GM18861 (cell line): Measurements from ENCODE around the gene BCL2.

Experiments used
- ATAC-seq: cut with Tn5 transposase; IDR thresholded peaks from one replicate; pipeline ENCODE4 v1.9.1; 2021; ENCODE audit not compliant: unreplicated experiment

The BCL2 gene

GRCh38 chr18:63260380-63260754, 59.2 kb downstream of the BCL2 start:
- ATAC-seq: no peak

GRCh38 chr18:63259567-63260379, 59.8 kb downstream of the BCL2 start:
- ATAC-seq: no peak

- ATAC-seq: no peak
Observed at GRCh38 chr18:63258749-63259566, 60.6 kb downstream of the BCL2 start.

- no peak for ATAC-seq
Observed at GRCh38 chr18:63257453-63257852, 62.1 kb downstream of the BCL2 start.

- no peak for ATAC-seq
Observed at GRCh38 chr18:63255435-63255834, 64.1 kb downstream of the BCL2 start.

GRCh38 chr18:63254716-63255399, 64.7 kb downstream of the BCL2 start:
- ATAC-seq: no peak

GRCh38 chr18:63253428-63254372, 65.9 kb downstream of the BCL2 start:
- ATAC-seq: no peak

GRCh38 chr18:63253014-63253413, 66.6 kb downstream of the BCL2 start:
- ATAC-seq: no peak

- no peak for ATAC-seq
Observed at GRCh38 chr18:63249771-63250170, 69.8 kb downstream of the BCL2 start.

- ATAC-seq: no peak
Observed at GRCh38 chr18:63247926-63248325, 71.6 kb downstream of the BCL2 start.

- no peak for ATAC-seq
Observed at GRCh38 chr18:63247506-63247905, 72.1 kb downstream of the BCL2 start.

GRCh38 chr18:63245600-63245999, 74.0 kb downstream of the BCL2 start:
- no peak for ATAC-seq

- ATAC-seq: no peak
Observed at GRCh38 chr18:63244607-63245006, 75.0 kb downstream of the BCL2 start.

- no peak for ATAC-seq
Observed at GRCh38 chr18:63241760-63242159, 77.8 kb downstream of the BCL2 start.

GRCh38 chr18:63241317-63241712, 78.3 kb downstream of the BCL2 start:
- ATAC-seq: no peak

- no peak for ATAC-seq
Observed at GRCh38 chr18:63240531-63241316, 78.8 kb downstream of the BCL2 start.

GRCh38 chr18:63238693-63239075, 80.9 kb downstream of the BCL2 start:
- ATAC-seq: no peak

- no peak for ATAC-seq
Observed at GRCh38 chr18:63237881-63238692, 81.5 kb downstream of the BCL2 start.
